Fibroblast of upper back skin (primary cell): ENCODE data around the gene EXOC3L4.
A peak's percentile ranks its signal among the peaks of the same experiment; 100 is the strongest.

Experiments used
- DNase-seq: peaks from one replicate; pipeline ENCODE4 v3.0.0-alpha.2; 2013

The EXOC3L4 gene

GRCh38 chr14:103071544-103072251 lies 22.8 kb upstream of the EXOC3L4 start:
- DNase-seq = no peak

GRCh38 chr14:103072595-103073366 lies 21.7 kb upstream of the EXOC3L4 start:
- DNase-seq = no peak

GRCh38 chr14:103073367-103073875 lies 21.1 kb upstream of the EXOC3L4 start:
- no peak for DNase-seq

GRCh38 chr14:103073876-103074728 lies 20.4 kb upstream of the EXOC3L4 start:
- DNase-seq = peak; percentile 11

- DNase-seq = no peak
Observed at GRCh38 chr14:103074729-103075367, 19.7 kb upstream of the EXOC3L4 start.

GRCh38 chr14:103078420-103078749 lies 16.1 kb upstream of the EXOC3L4 start:
- peak; percentile 77 for DNase-seq

GRCh38 chr14:103078860-103079587 lies 15.5 kb upstream of the EXOC3L4 start:
- DNase-seq = no peak

- DNase-seq = no peak
Observed at GRCh38 chr14:103081951-103082350, 12.6 kb upstream of the EXOC3L4 start.

- no peak for DNase-seq
Observed at GRCh38 chr14:103084021-103084919, 10.3 kb upstream of the EXOC3L4 start, which contains the start of gene LBHD2. Gene LBHD2, plus strand, starts transcription at chr14:103084210. Its CDS starts 1,803 bp downstream, at chr14:103086013.

GRCh38 chr14:103085106-103086091 lies 9.1 kb upstream of the EXOC3L4 start:
- DNase-seq = no peak

GRCh38 chr14:103086771-103087342 lies 7.7 kb upstream of the EXOC3L4 start:
- DNase-seq = no peak

GRCh38 chr14:103087343-103087835 lies 7.1 kb upstream of the EXOC3L4 start:
- DNase-seq = no peak

- DNase-seq = no peak
Observed at GRCh38 chr14:103088921-103089320, 5.6 kb upstream of the EXOC3L4 start.

- DNase-seq = no peak
Observed at GRCh38 chr14:103089386-103090335, 4.9 kb upstream of the EXOC3L4 start.

GRCh38 chr14:103090481-103091020 lies 4.0 kb upstream of the EXOC3L4 start:
- DNase-seq = no peak

GRCh38 chr14:103091041-103091882 lies 3.3 kb upstream of the EXOC3L4 start:
- peak; percentile 19 for DNase-seq

- no peak for DNase-seq
Observed at GRCh38 chr14:103091883-103092222, 2.7 kb upstream of the EXOC3L4 start.
